ENCODE results near the gene SARS2.
"Not testable (repeated sequence)": the region's sequence is repeated elsewhere in the genome, so short reads cannot be mapped to it uniquely, and the experiment has no call there.

SARS2 gene

GRCh38 chr19:38899447-38900201 lies 30.9 kb downstream of the SARS2 start, which contains the start of the genes NFKBIB and SIRT2:
Gene NFKBIB (plus strand): TSS chr19:38899969. CDS start chr19:38900033, 64 bp downstream.
Gene SIRT2 (minus strand): TSS chr19:38899618. CDS start chr19:38899521, 97 bp downstream.
- in situ Hi-C loops (cut with MboI; ENCODE audit: low sequenced_read_pairs), result loop anchor here (25.0 kb wide), 1 partner anchor 487 kb away; the partner anchor contains the start of gene FAM98C

GRCh38 chr19:38898788-38899446 lies 31.6 kb downstream of the SARS2 start:
- in situ Hi-C loops (cut with MboI; ENCODE audit: low sequenced_read_pairs), result no loop called here

GRCh38 chr19:38894968-38895367 lies 35.6 kb downstream of the SARS2 start:
- in situ Hi-C loops (cut with MboI; ENCODE audit: low sequenced_read_pairs), result no loop called here

- in situ Hi-C loops (cut with MboI; ENCODE audit: low sequenced_read_pairs), result no loop called here
Measured at GRCh38 chr19:38893341-38893771, 37.2 kb downstream of the SARS2 start.

- in situ Hi-C loops (cut with MboI; ENCODE audit: low sequenced_read_pairs), result no loop called here
Measured at GRCh38 chr19:38892841-38893240, 37.7 kb downstream of the SARS2 start.

- in situ Hi-C loops (cut with MboI; ENCODE audit: low sequenced_read_pairs), result no loop called here
Measured at GRCh38 chr19:38891771-38892170, 38.8 kb downstream of the SARS2 start.

- in situ Hi-C loops (cut with MboI; ENCODE audit: low sequenced_read_pairs), result no loop called here
Measured at GRCh38 chr19:38890686-38891085, 39.9 kb downstream of the SARS2 start.

GRCh38 chr19:38889803-38890202 lies 40.8 kb downstream of the SARS2 start:
- in situ Hi-C loops (cut with MboI; ENCODE audit: low sequenced_read_pairs), result no loop called here

- in situ Hi-C loops (cut with MboI; ENCODE audit: low sequenced_read_pairs), result no loop called here
Measured at GRCh38 chr19:38888876-38889275, 41.7 kb downstream of the SARS2 start.

GRCh38 chr19:38884691-38885090 lies 45.9 kb downstream of the SARS2 start:
- in situ Hi-C loops (cut with MboI; ENCODE audit: low sequenced_read_pairs), result not testable (repeated sequence)

- in situ Hi-C loops (cut with MboI; ENCODE audit: low sequenced_read_pairs), result no loop called here
Measured at GRCh38 chr19:38883286-38883685, 47.3 kb downstream of the SARS2 start.

- in situ Hi-C loops (cut with MboI; ENCODE audit: low sequenced_read_pairs), result no loop called here
Measured at GRCh38 chr19:38880882-38881609, 49.5 kb downstream of the SARS2 start.

GRCh38 chr19:38880076-38880881 lies 50.3 kb downstream of the SARS2 start:
- in situ Hi-C loops (cut with MboI; ENCODE audit: low sequenced_read_pairs), result no loop called here

GRCh38 chr19:38879400-38879751 lies 51.2 kb downstream of the SARS2 start:
- in situ Hi-C loops (cut with MboI; ENCODE audit: low sequenced_read_pairs), result no loop called here

GRCh38 chr19:38878575-38879399 lies 51.8 kb downstream of the SARS2 start:
- in situ Hi-C loops (cut with MboI; ENCODE audit: low sequenced_read_pairs), result no loop called here

GRCh38 chr19:38877781-38878574 lies 52.6 kb downstream of the SARS2 start, which contains the start of gene RINL:
Gene RINL (minus strand): TSS chr19:38878275. CDS start chr19:38876742, 1,533 bp downstream.
- in situ Hi-C loops (cut with MboI; ENCODE audit: low sequenced_read_pairs), result no loop called here

GRCh38 chr19:38875656-38876395 lies 54.7 kb downstream of the SARS2 start:
- in situ Hi-C loops (cut with MboI; ENCODE audit: low sequenced_read_pairs), result no loop called here

- in situ Hi-C loops (cut with MboI; ENCODE audit: low sequenced_read_pairs), result not testable (repeated sequence)
Measured at GRCh38 chr19:38873400-38873799, 57.2 kb downstream of the SARS2 start.

All from HL-60/S4 treated with phorbol 12-myristate 13-acetate at 8.2 ng/mL for 4 days and 3 days (cell line).